OCI-LY7 (cell line): ENCODE measurements around the gene SPTB. TPM values are rescaled to one million over a fixed set of nuclear protein-coding genes. Genes with fewer than 3 reads are reported as not detected.

Source experiments
- BruUV-seq: library from RNA; stranded (reverse); fragments of 400-500 nt; replicated peaks from 2 replicates; lab custom pipeline; 2021; lab: Mats Ljungman, UMichigan
- CTCF ChIA-PET: fragments of 300-600 bp; sonication (Branson Sonifier 250); formaldehyde crosslinking; loops from one replicate; lab custom pipeline; 2022; ENCODE audit warnings: antibody characterized with exemption; ENCODE audit not compliant: unreplicated experiment; lab: Charles Lee
- POLR2A ChIA-PET: fragments of 300-600 bp; sonication (Branson Sonifier 250); formaldehyde crosslinking; loops from one replicate; lab custom pipeline; 2022; ENCODE audit warnings: antibody characterized with exemption; lab: Charles Lee
- DNase-seq: peaks from one replicate; pipeline ENCODE4 v3.0.0-alpha.2; 2015; ENCODE audit warnings: low spot score
- H2AFZ ChIP-seq: fragments of 200-600 bp; sonication (generic), shearing (Covaris generic); 2 replicates; pipeline ENCODE4 v1.6.1; 2014; ENCODE audit warnings: mild to moderate bottlenecking, antibody characterized with exemption, low read length, moderate library complexity
- H3K27ac ChIP-seq: fragments of 200-600 bp; sonication (generic); 2 replicates; pipeline ENCODE4 v1.5.1; 2014; ENCODE audit warnings: mixed run types, low read depth, mild to moderate bottlenecking, moderate library complexity, low read length, inconsistent platforms; ENCODE audit not compliant: poor library complexity, severe bottlenecking
- H3K36me3 ChIP-seq: fragments of 200-600 bp; sonication (generic); 2 replicates; pipeline ENCODE4 v1.6.1; 2014; ENCODE audit warnings: mild to moderate bottlenecking, antibody characterized with exemption, low read length, moderate library complexity, mixed read lengths; ENCODE audit not compliant: insufficient read depth
- H3K4me1 ChIP-seq: fragments of 200-600 bp; sonication (generic); 2 replicates; pipeline ENCODE4 v1.5.1; 2014; ENCODE audit warnings: mild to moderate bottlenecking, low read length; ENCODE audit not compliant: insufficient read depth, poor library complexity, severe bottlenecking
- H3K4me2 ChIP-seq: fragments of 200-600 bp; sonication (generic); 2 replicates; pipeline ENCODE4 v1.6.1; 2014; ENCODE audit warnings: mild to moderate bottlenecking, low read length
- H3K4me3 ChIP-seq: fragments of 200-600 bp; sonication (generic); 2 replicates; pipeline ENCODE4 v1.5.1; 2014; ENCODE audit warnings: mild to moderate bottlenecking, low read depth, low read length; ENCODE audit not compliant: poor library complexity, severe bottlenecking
- H3K79me2 ChIP-seq: fragments of 200-600 bp; sonication (generic); 2 replicates; pipeline ENCODE4 v1.6.1; 2016; ENCODE audit warnings: low read depth, mild to moderate bottlenecking, low read length, moderate library complexity, mixed read lengths; ENCODE audit not compliant: insufficient read depth
- H3K9me2 ChIP-seq: fragments of 200-600 bp; sonication (generic); 2 replicates; pipeline ENCODE4 v1.6.1; 2016; ENCODE audit warnings: mild to moderate bottlenecking, low read length, mixed read lengths; ENCODE audit not compliant: insufficient read depth
- H3K9me3 ChIP-seq: fragments of 200-600 bp; sonication (generic); 2 replicates; pipeline ENCODE4 v1.6.1; 2014; ENCODE audit warnings: mild to moderate bottlenecking, mixed run types, low read length, mixed read lengths
- H4K20me1 ChIP-seq: fragments of 200-600 bp; sonication (generic); 2 replicates; pipeline ENCODE4 v1.6.1; 2014; ENCODE audit warnings: mild to moderate bottlenecking, antibody characterized with exemption, low read length, moderate library complexity, mixed read lengths; ENCODE audit not compliant: insufficient read depth
- CTCF ChIP-seq: fragments of 200-600 bp; sonication (generic); conservative IDR thresholded peaks from 2 replicates; pipeline ENCODE4 v1.5.1; 2014; ENCODE audit warnings: mild to moderate bottlenecking, antibody characterized with exemption, low read length, moderate library complexity, mixed read lengths
- EZH2phosphoT487 ChIP-seq: fragments of 200-600 bp; sonication (generic); IDR thresholded peaks from 2 replicates; pipeline ENCODE4 v1.6.1; 2018; ENCODE audit warnings: low read depth, borderline replicate concordance, mild to moderate bottlenecking, mixed run types, antibody characterized with exemption, low read length, moderate library complexity, mixed read lengths
- intact Hi-C: fragments of 100-400 bp; cut with micrococcal nuclease; formaldehyde crosslinking; loops from one replicate; pipeline ENCODE4 v1.10.0; 2022; ENCODE audit not compliant: unreplicated experiment
- total RNA-seq, 2 experiments: library from RNA; depleted of rRNA in 1 of 2; stranded (reverse); fragments of >200 nt in 1 of 2; shearing (Covaris generic) in 1 of 2; gene quantifications; 2 replicates each; pipeline ENCODE4 v1.2.3, GENCODE V29; 2014 to 2022

The SPTB gene
- total RNA-seq, 2 experiments from 2014 or later, result not detected

GRCh38 chr14:64745511-64746091 is 134.1 kb downstream of the SPTB start:
- TF ChIP-seq EZH2phosphoT487 (no peak), CTCF (no peak)
- ChIA-PET CTCF (no interaction called here), POLR2A (no interaction called here)
- H2AFZ ChIP-seq, result no peak overlapping the region
- no peaks in the 10 kb centered on the region for H3K4me1 ChIP-seq
- no peaks in the 10 kb centered on the region for H4K20me1 ChIP-seq
- no peak overlapping the region for H3K27ac ChIP-seq
- DNase-seq, result no peak
- intact Hi-C loops, result no loop called here
- no peaks in the 10 kb centered on the region for H3K79me2 ChIP-seq
- H3K9me3 ChIP-seq, result no peaks in the 10 kb centered on the region
- H3K36me3 ChIP-seq, result no peaks in the 10 kb centered on the region
- no peaks in the 10 kb centered on the region for H3K9me2 ChIP-seq
- H3K4me2 ChIP-seq, result no peak overlapping the region
- H3K4me3 ChIP-seq, result no peak overlapping the region
- BruUV-seq, result no TSS peak

- BruUV-seq, result no TSS peak
- H3K4me2 ChIP-seq, result no peak overlapping the region
- no peak overlapping the region for H3K4me3 ChIP-seq
- intact Hi-C loops, result no loop called here
- ChIA-PET POLR2A (no interaction called here), CTCF (no interaction called here)
- no peaks in the 10 kb centered on the region for H3K9me3 ChIP-seq
- no peaks in the 10 kb centered on the region for H3K4me1 ChIP-seq
- H3K79me2 ChIP-seq, result no peaks in the 10 kb centered on the region
- TF ChIP-seq CTCF (no peak), EZH2phosphoT487 (no peak)
- H4K20me1 ChIP-seq, result no peaks in the 10 kb centered on the region
- H3K27ac ChIP-seq, result no peak overlapping the region
- H2AFZ ChIP-seq, result no peak overlapping the region
- no peak for DNase-seq
- H3K36me3 ChIP-seq, result no peaks in the 10 kb centered on the region
- no peaks in the 10 kb centered on the region for H3K9me2 ChIP-seq
These were observed 136.6 kb downstream of the SPTB start for GRCh38 chr14:64743061-64743460.

- ChIA-PET POLR2A (interaction anchor here (0.5 kb wide), 1 partner anchor 1082 kb away, joined by 4 read pairs; no protein-coding TSS in a partner anchor), CTCF (no interaction called here)
- Histone ChIP-seq H3K79me2 (no peaks in the 10 kb centered on the region), H2AFZ (no peak overlapping the region), H3K9me2 (no peaks in the 10 kb centered on the region), H3K36me3 (no peaks in the 10 kb centered on the region), H3K4me3 (no peak overlapping the region), H3K4me2 (no peak overlapping the region), H4K20me1 (no peaks in the 10 kb centered on the region), H3K27ac (no peak overlapping the region), H3K9me3 (no peaks in the 10 kb centered on the region), H3K4me1 (no peaks in the 10 kb centered on the region)
- TF ChIP-seq CTCF (no peak), EZH2phosphoT487 (no peak)
- intact Hi-C loops, result no loop called here
- no TSS peak for BruUV-seq
- DNase-seq, result no peak
These were observed 137.7 kb downstream of the SPTB start for GRCh38 chr14:64741961-64742360.
